Activated B cell treated with CpG ODN at 0.5 μM for 24 hours (primary cell): ENCODE results near the gene EFCAB13. TPM values are rescaled to one million over a fixed set of nuclear protein-coding genes. Genes with fewer than 3 reads are reported as not detected.

Experiments used
- ATAC-seq: fragments of 200-7000 bp; cut with Tn5 transposase; one replicate; pipeline ENCODE4 v1.10.0; 2021; ENCODE audit warnings: low read depth, mild to moderate bottlenecking, moderate library complexity
- CTCF ChIA-PET: fragments of 350-600 bp; sonication (Branson Sonifier 250); formaldehyde crosslinking; loops from one replicate; lab custom pipeline; 2021; ENCODE audit warnings: antibody characterized with exemption; lab: Charles Lee
- POLR2A ChIA-PET: fragments of 350-600 bp; sonication (Branson Sonifier 250); formaldehyde crosslinking; loops from one replicate; lab custom pipeline; 2021; ENCODE audit warnings: antibody characterized with exemption; lab: Charles Lee
- DNase-seq: peaks from one replicate; pipeline ENCODE4 v3.0.0; 2022
- H3K27ac Mint-ChIP-seq: one replicate; pipeline ENCODE4 v1.8.0; 2020; ENCODE audit warnings: mixed read lengths
- H3K27me3 Mint-ChIP-seq: one replicate; pipeline ENCODE4 v1.8.0; 2021; ENCODE audit warnings: mixed read lengths
- H3K36me3 Mint-ChIP-seq: one replicate; pipeline ENCODE4 v1.8.0; 2021; ENCODE audit warnings: low read depth, mixed read lengths
- H3K4me1 Mint-ChIP-seq: one replicate; pipeline ENCODE4 v1.8.0; 2021; ENCODE audit warnings: mixed read lengths
- H3K4me3 Mint-ChIP-seq: one replicate; pipeline ENCODE4 v1.8.0; 2020; ENCODE audit warnings: mild to moderate bottlenecking, mixed read lengths
- H3K9me3 Mint-ChIP-seq: one replicate; pipeline ENCODE4 v1.8.0; 2020; ENCODE audit warnings: mixed read lengths
- CTCF ChIP-seq: fragments of 200-600 bp; IDR thresholded peaks from one replicate; pipeline ENCODE4 v1.8.0; 2022; ENCODE audit warnings: antibody characterized with exemption, mild to moderate bottlenecking
- intact Hi-C: fragments of 100-400 bp; cut with micrococcal nuclease; formaldehyde crosslinking; loops from one replicate; pipeline ENCODE4 v1.15.1; 2024
- total RNA-seq: library from RNA; stranded (reverse); gene quantifications from 2 replicates; pipeline ENCODE4 v1.2.3, GENCODE V29; 2022

Gene EFCAB13
- total RNA-seq, 1 donor from 2014 or later: 25.4 TPM

GRCh38 chr17:47404006-47404405 lies 80.3 kb downstream of the EFCAB13 start:
- TF ChIP-seq CTCF: no peak
- no peaks in the 10 kb centered on the region for H3K27me3 Mint-ChIP-seq
- DNase-seq (no peak), ATAC-seq (no peak)
- H3K27ac Mint-ChIP-seq: no peak overlapping the region
- ChIA-PET POLR2A (no interaction called here), CTCF (no interaction called here)
- H3K36me3 Mint-ChIP-seq: peaks cover 20% of the 10 kb centered on the region
- intact Hi-C loops: no loop called here
- H3K9me3 Mint-ChIP-seq: no peaks in the 10 kb centered on the region
- H3K4me1 Mint-ChIP-seq: peaks cover 9% of the 10 kb centered on the region
- no peak overlapping the region for H3K4me3 Mint-ChIP-seq

GRCh38 chr17:47404875-47405274 lies 81.1 kb downstream of the EFCAB13 start:
- Mint-ChIP-seq H3K27me3 (no peaks in the 10 kb centered on the region), H3K4me1 (peaks cover 9% of the 10 kb centered on the region), H3K4me3 (no peak overlapping the region), H3K9me3 (no peaks in the 10 kb centered on the region), H3K27ac (no peak overlapping the region), H3K36me3 (peaks cover 27% of the 10 kb centered on the region)
- ATAC-seq: no peak
- no peak for TF ChIP-seq CTCF
- intact Hi-C loops: no loop called here
- ChIA-PET CTCF (no interaction called here), POLR2A (no interaction called here)
- DNase-seq: no peak

- no peaks in the 10 kb centered on the region for H3K4me1 Mint-ChIP-seq
- H3K4me3 Mint-ChIP-seq: no peak overlapping the region
- H3K36me3 Mint-ChIP-seq: peaks cover 63% of the 10 kb centered on the region
- CTCF ChIA-PET: no interaction called here
- H3K27me3 Mint-ChIP-seq: no peaks in the 10 kb centered on the region
- no peak overlapping the region for H3K27ac Mint-ChIP-seq
- intact Hi-C loops: no loop called here
- POLR2A ChIA-PET: no interaction called here
- DNase-seq: no peak
- no peak for TF ChIP-seq CTCF
- H3K9me3 Mint-ChIP-seq: no peaks in the 10 kb centered on the region
- ATAC-seq: no peak
These were observed 90.1 kb downstream of the EFCAB13 start for GRCh38 chr17:47413872-47414271.

- intact Hi-C loops: no loop called here
- H3K27me3 Mint-ChIP-seq: no peaks in the 10 kb centered on the region
These were observed 90.9 kb downstream of the EFCAB13 start for GRCh38 chr17:47414612-47415011.

More at GRCh38 chr17:47414612-47415011, 90.9 kb downstream of the EFCAB13 start:
- no peak for ATAC-seq
- Mint-ChIP-seq H3K36me3 (peaks cover 57% of the 10 kb centered on the region), H3K9me3 (no peaks in the 10 kb centered on the region), H3K4me1 (no peaks in the 10 kb centered on the region), H3K4me3 (no peak overlapping the region), H3K27ac (no peak overlapping the region)
- no peak for DNase-seq
- POLR2A ChIA-PET: interaction anchor here (0.7 kb wide), 1 partner anchor 295 kb away, joined by 4 read pairs; no protein-coding TSS in a partner anchor
- CTCF ChIA-PET: no interaction called here
- TF ChIP-seq CTCF: no peak
